Cardiac muscle cell (in vitro differentiated cells and primary cell): ENCODE measurements around the gene PRKCSH. TPM values are rescaled to one million over a fixed set of nuclear protein-coding genes. Genes with fewer than 3 reads are reported as not detected.
"Not testable (repeated sequence)": the region's sequence is repeated elsewhere in the genome, so short reads cannot be mapped to it uniquely, and the experiment has no call there.

ENCODE experiments used
- DNase-seq, 2 donors: peaks; one replicate each; pipeline versions ENCODE4 v3.0.0 to v3.0.0-alpha.2; 2010 to 2017; ENCODE audit warnings: low read depth in 1 of 2, low spot score in 1 of 2
- H3K27ac ChIP-seq: fragments of 200-600 bp; sonication (generic); 2 replicates; pipeline ENCODE4 v1.5.1; 2016
- H3K27me3 ChIP-seq: fragments of 200-600 bp; sonication (generic); 2 replicates; pipeline ENCODE4 v1.6.0; 2016; ENCODE audit warnings: control low read depth
- H3K36me3 ChIP-seq: fragments of 200-600 bp; sonication (generic); 2 replicates; pipeline ENCODE4 v1.5.1; 2016; ENCODE audit warnings: control low read depth
- H3K4me1 ChIP-seq: fragments of 200-600 bp; sonication (generic); 2 replicates; pipeline ENCODE4 v1.8.1; 2017; ENCODE audit warnings: low read depth, mild to moderate bottlenecking, mixed run types
- H3K4me3 ChIP-seq: fragments of 200-600 bp; sonication (generic); 2 replicates; pipeline ENCODE4 v1.5.1; 2016; ENCODE audit warnings: mild to moderate bottlenecking
- H3K9me3 ChIP-seq: fragments of 200-600 bp; sonication (generic); 2 replicates; pipeline ENCODE4 v1.5.1; 2017; ENCODE audit warnings: low read depth, mild to moderate bottlenecking, control low read depth
- CTCF ChIP-seq: IDR thresholded peaks from 2 replicates; pipeline ENCODE4 v1.5.1; 2012; ENCODE audit warnings: low read depth, mild to moderate bottlenecking, low read length
- polyA plus RNA-seq: library from polyadenylated mRNA; unstranded; fragments of >200 nt; fragmentation: Nextera tagmentation; extraction: Ambion mirVana; gene quantifications from 2 replicates; pipeline ENCODE4 v1.2.1, GENCODE V29; 2016
- total RNA-seq: library from RNA; depleted of rRNA; stranded (reverse); fragments of >200 nt; gene quantifications from 2 replicates; pipeline ENCODE4 v1.2.3, GENCODE V29; 2016

PRKCSH gene
- total and polyA plus RNA-seq, 2 experiments from 2014 or later, result 151 to 162 TPM

GRCh38 chr19:11405846-11406643 is 29.4 kb upstream of the PRKCSH start:
- Histone ChIP-seq H3K4me3 (no peak overlapping the region), H3K27ac (no peak overlapping the region), H3K4me1 (peaks cover 7% of the 10 kb centered on the region), H3K27me3 (no peaks in the 10 kb centered on the region), H3K9me3 (no peaks in the 10 kb centered on the region), H3K36me3 (no peaks in the 10 kb centered on the region)
- peak in 1 of 2 donors; percentile 62 for DNase-seq
- TF ChIP-seq CTCF, result peak; percentile 60

- not testable (repeated sequence) for H3K36me3 ChIP-seq, H3K27ac ChIP-seq, H3K4me1 ChIP-seq, H3K27me3 ChIP-seq, H3K9me3 ChIP-seq, H3K4me3 ChIP-seq
- DNase-seq, result peak in 1 of 2 donors; percentile 52
Observed at GRCh38 chr19:11406703-11407236, 28.7 kb upstream of the PRKCSH start.

GRCh38 chr19:11408591-11408990 is 26.8 kb upstream of the PRKCSH start:
- Histone ChIP-seq H3K9me3 (no peaks in the 10 kb centered on the region), H3K27ac (no peak overlapping the region), H3K27me3 (no peaks in the 10 kb centered on the region), H3K36me3 (peaks cover 3% of the 10 kb centered on the region), H3K4me3 (no peak overlapping the region), H3K4me1 (peaks cover 7% of the 10 kb centered on the region)
- TF ChIP-seq CTCF, result no peak
- no peak for DNase-seq

- H3K4me3 ChIP-seq, result no peak overlapping the region
- H3K27me3 ChIP-seq, result no peaks in the 10 kb centered on the region
- peaks cover 3% of the 10 kb centered on the region for H3K36me3 ChIP-seq
- no peak overlapping the region for H3K27ac ChIP-seq
- no peaks in the 10 kb centered on the region for H3K9me3 ChIP-seq
- no peak for TF ChIP-seq CTCF
- H3K4me1 ChIP-seq, result no peaks in the 10 kb centered on the region
- no peak for DNase-seq
Observed at GRCh38 chr19:11410682-11411081, 24.8 kb upstream of the PRKCSH start.

- DNase-seq, result no peak
- Histone ChIP-seq H3K4me3 (no peak overlapping the region), H3K9me3 (no peaks in the 10 kb centered on the region), H3K36me3 (peaks cover 3% of the 10 kb centered on the region), H3K27ac (no peak overlapping the region), H3K4me1 (no peaks in the 10 kb centered on the region), H3K27me3 (peaks cover 2% of the 10 kb centered on the region)
- no peak for TF ChIP-seq CTCF
Observed at GRCh38 chr19:11414544-11414943, 20.9 kb upstream of the PRKCSH start.

- Histone ChIP-seq H3K4me3 (no peak overlapping the region), H3K9me3 (no peaks in the 10 kb centered on the region), H3K27me3 (peaks cover 19% of the 10 kb centered on the region), H3K36me3 (peaks cover 3% of the 10 kb centered on the region), H3K27ac (no peak overlapping the region), H3K4me1 (peaks cover 6% of the 10 kb centered on the region)
- no peak for TF ChIP-seq CTCF
- DNase-seq, result no peak
Observed at GRCh38 chr19:11416346-11417052, 18.9 kb upstream of the PRKCSH start.
